Endothelial cell of umbilical vein (primary cell): ENCODE results near the gene ZDHHC24.

Source experiments
- CTCF ChIP-seq, 2 donors: IDR thresholded peaks; 1 replicate in 1 of 2; 2 replicates in 1 of 2; pipeline ENCODE4 v1.5.1; 2011; ENCODE audit warnings: low read length in 2 of 2, mild to moderate bottlenecking in 2 of 2, moderate library complexity in 2 of 2, control low read depth in 1 of 2, inconsistent platforms in 1 of 2, low read depth in 1 of 2; ENCODE audit not compliant: insufficient read depth in 1 of 2; ENCODE audit errors: extremely low read depth in 1 of 2
- EZH2 ChIP-seq: IDR thresholded peaks from 2 replicates; pipeline ENCODE4 v1.6.1; 2012; ENCODE audit warnings: borderline replicate concordance, low read depth, mild to moderate bottlenecking, moderate library complexity, low read length, inconsistent platforms; ENCODE audit not compliant: severe bottlenecking
- GATA2 ChIP-seq: IDR thresholded peaks from 2 replicates; pipeline ENCODE4 v1.7.0; 2011; ENCODE audit warnings: low read depth, mild to moderate bottlenecking, moderate library complexity, mixed read lengths, low read length; ENCODE audit not compliant: insufficient read length, insufficient read depth
- POLR2A ChIP-seq: IDR thresholded peaks from 2 replicates; pipeline ENCODE4 v1.6.1; 2012; ENCODE audit warnings: low read depth, mild to moderate bottlenecking, control low read depth, low read length
- POLR2AphosphoS5 ChIP-seq: IDR thresholded peaks from 2 replicates; pipeline ENCODE4 v1.6.1; 2012; ENCODE audit warnings: low read depth, mild to moderate bottlenecking, control low read depth, low read length, moderate library complexity; ENCODE audit not compliant: insufficient read depth
- TF ChIP-seq, protein P1 (sequence below): IDR thresholded peaks from 2 replicates; pipeline ENCODE4 v1.6.1; 2011; ENCODE audit not compliant: insufficient read depth, insufficient read length

DNA sequence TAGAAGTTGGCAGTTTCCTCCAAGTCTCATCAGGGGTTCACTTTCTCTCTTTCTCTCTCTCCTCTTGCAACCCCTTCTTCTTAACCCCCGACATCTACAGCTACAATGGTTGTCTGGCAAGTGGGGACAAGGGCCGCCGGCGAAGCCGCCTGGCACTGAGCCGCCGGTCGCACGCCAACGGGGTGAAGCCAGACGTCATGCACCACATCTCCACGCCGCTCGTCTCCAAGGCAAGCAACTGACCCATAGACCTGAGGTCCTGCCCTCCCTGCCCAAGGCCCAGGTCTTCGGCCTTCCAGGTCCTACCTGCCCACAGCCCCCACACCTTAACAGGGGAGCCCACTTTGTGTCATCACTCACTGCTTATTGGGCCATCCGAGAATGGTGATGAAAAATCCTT is 74.7 kb downstream of the ZDHHC24 start:
- TF ChIP-seq CTCF (IDR thresholded peaks at IDR 0.05; ENCODE audit: extremely low read depth in 1 of 2, insufficient read depth in 1 of 2, low read depth in 1 of 2, low read length in 2 of 2) (no peak), GATA2 (no peak), POLR2A (no peak), POLR2AphosphoS5 (no peak), EZH2 (no peak)
- TF ChIP-seq, protein P1, sequence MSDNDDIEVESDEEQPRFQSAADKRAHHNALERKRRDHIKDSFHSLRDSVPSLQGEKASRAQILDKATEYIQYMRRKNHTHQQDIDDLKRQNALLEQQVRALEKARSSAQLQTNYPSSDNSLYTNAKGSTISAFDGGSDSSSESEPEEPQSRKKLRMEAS = no peak
